Loucy (cell line): Measurements from ENCODE around the gene OXER1.

Experiments
- EZH2phosphoT487 ChIP-seq: fragments of 200-600 bp; IDR thresholded peaks from 2 replicates; pipeline ENCODE4 v1.6.1; 2018; ENCODE audit warnings: antibody characterized with exemption, mild to moderate bottlenecking, moderate library complexity, borderline replicate concordance
- TF ChIP-seq, protein P1 (sequence below): fragments of 200-600 bp; sonication (generic); conservative IDR thresholded peaks from 2 replicates; pipeline ENCODE4 v1.5.1; 2014; ENCODE audit warnings: mild to moderate bottlenecking, antibody characterized with exemption, low read length

DNA sequence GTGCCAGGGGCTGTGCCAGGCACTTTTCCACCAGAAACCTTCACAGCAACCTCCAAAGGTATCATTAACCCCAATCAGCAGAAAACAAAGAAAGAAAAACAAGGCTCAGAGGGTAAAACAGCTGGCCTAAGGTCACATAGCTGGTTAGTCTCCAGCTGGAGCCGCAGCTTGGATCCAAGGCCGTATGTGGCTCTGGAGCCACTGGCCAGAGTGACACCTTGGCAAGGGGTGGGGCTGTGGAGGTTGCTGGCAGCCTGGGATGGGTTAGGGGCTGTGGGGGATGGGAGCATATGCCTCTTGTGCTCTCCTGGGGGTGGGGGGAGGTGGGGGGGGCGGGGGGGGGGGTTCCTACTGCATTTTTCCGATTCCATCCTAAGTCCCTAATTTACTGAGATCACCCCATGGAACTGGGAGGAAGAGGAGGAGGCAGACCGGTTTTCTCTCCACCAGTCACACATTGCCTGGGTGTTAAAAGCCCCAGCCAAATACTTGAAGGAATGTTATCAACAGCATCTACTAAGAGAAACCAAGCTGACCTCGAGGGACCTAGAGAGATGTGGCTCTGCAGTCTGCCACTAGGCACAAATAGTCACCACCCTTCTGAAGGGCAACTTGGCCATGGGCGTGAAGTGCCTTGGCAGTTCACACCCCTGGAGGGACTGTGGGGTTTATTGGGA, 20.4 kb upstream of the OXER1 start:
- TF ChIP-seq, protein P1, sequence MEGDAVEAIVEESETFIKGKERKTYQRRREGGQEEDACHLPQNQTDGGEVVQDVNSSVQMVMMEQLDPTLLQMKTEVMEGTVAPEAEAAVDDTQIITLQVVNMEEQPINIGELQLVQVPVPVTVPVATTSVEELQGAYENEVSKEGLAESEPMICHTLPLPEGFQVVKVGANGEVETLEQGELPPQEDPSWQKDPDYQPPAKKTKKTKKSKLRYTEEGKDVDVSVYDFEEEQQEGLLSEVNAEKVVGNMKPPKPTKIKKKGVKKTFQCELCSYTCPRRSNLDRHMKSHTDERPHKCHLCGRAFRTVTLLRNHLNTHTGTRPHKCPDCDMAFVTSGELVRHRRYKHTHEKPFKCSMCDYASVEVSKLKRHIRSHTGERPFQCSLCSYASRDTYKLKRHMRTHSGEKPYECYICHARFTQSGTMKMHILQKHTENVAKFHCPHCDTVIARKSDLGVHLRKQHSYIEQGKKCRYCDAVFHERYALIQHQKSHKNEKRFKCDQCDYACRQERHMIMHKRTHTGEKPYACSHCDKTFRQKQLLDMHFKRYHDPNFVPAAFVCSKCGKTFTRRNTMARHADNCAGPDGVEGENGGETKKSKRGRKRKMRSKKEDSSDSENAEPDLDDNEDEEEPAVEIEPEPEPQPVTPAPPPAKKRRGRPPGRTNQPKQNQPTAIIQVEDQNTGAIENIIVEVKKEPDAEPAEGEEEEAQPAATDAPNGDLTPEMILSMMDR = no peak
- no peak for TF ChIP-seq EZH2phosphoT487
